OCI-LY7 (cell line): ENCODE data around the gene GJC2.

Experiments
- EZH2phosphoT487 ChIP-seq: fragments of 200-600 bp; sonication (generic); IDR thresholded peaks from 2 replicates; pipeline ENCODE4 v1.6.1; 2018; ENCODE audit warnings: low read depth, borderline replicate concordance, mild to moderate bottlenecking, mixed run types, antibody characterized with exemption, low read length, moderate library complexity, mixed read lengths
- TF ChIP-seq, protein P1 (sequence below): fragments of 200-600 bp; sonication (generic); conservative IDR thresholded peaks from 2 replicates; pipeline ENCODE4 v1.5.1; 2014; ENCODE audit warnings: mild to moderate bottlenecking, antibody characterized with exemption, low read length, moderate library complexity, mixed read lengths

DNA sequence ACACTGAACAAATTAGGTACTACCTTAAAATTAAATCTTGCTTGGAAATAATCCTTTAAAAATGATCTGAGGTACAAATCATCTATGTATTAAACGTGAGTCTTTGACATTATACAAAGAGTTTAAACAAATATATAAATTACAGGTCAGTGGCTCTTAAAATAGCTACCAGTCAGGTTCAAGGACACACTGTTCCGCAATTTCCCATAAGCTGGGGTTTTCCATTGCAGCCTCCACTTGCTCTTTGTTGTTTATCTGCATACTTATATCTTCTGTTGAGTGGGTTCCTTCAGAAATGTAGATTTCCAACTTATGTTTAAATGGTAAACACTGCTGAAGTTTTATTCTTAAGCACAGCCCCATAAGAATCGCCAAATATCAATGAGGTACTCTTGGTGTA lies 34.9 kb upstream of the GJC2 start:
- TF ChIP-seq, protein P1, sequence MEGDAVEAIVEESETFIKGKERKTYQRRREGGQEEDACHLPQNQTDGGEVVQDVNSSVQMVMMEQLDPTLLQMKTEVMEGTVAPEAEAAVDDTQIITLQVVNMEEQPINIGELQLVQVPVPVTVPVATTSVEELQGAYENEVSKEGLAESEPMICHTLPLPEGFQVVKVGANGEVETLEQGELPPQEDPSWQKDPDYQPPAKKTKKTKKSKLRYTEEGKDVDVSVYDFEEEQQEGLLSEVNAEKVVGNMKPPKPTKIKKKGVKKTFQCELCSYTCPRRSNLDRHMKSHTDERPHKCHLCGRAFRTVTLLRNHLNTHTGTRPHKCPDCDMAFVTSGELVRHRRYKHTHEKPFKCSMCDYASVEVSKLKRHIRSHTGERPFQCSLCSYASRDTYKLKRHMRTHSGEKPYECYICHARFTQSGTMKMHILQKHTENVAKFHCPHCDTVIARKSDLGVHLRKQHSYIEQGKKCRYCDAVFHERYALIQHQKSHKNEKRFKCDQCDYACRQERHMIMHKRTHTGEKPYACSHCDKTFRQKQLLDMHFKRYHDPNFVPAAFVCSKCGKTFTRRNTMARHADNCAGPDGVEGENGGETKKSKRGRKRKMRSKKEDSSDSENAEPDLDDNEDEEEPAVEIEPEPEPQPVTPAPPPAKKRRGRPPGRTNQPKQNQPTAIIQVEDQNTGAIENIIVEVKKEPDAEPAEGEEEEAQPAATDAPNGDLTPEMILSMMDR = no peak
- TF ChIP-seq EZH2phosphoT487 = no peak
